ENCODE data around the gene PRKAA2. TPM values are rescaled to one million over a fixed set of nuclear protein-coding genes. Genes with fewer than 3 reads are reported as not detected.

Gene PRKAA2
- total and polyA plus RNA-seq, 7 experiments from 2014 or later: not detected

DNA sequence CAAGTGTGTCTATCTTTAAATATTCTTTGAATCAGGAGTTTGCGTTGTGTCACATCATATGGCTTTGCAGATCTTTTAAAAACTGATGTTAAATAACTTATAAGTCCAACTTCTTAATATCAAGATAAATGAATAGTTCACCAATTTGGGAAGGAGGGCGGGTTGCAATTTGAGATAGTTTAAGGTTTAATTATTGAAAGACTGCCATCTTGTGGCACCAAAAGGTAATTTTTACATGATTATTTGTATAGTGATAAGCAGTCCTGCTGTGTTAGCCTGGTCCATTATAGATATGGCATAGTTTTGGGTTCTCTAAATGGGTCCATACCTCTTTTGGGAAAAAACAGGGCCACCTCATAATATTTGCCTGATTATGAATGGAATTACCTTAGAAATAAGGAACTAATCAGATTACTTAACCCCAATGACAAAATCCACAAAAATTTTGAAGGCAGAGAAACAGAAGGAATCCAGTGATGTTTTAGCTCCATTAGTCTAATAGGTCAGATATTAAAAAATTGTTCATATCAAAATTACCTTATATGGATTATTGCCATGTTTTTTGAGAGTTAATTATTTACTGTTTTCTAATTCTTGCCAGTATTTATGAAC is 64.3 kb downstream of the PRKAA2 start:
- no peaks in the 10 kb centered on the region for H3K4me1 ChIP-seq (ENCODE audit: control insufficient read depth in 2 of 2, insufficient read depth in 2 of 2, low read length in 2 of 2)
- Mint-ChIP-seq H3K4me1 (no peaks in the 10 kb centered on the region), H3K27ac (peak overlapping the region in 1 of 9 donors; percentile 28), H3K27me3 (peaks cover 7 to 44% (median 17%) of the 10 kb centered on the region in 5 donors), H3K9me3 (peaks cover 0 to 2% (median 0%) of the 10 kb centered on the region in 11 donors), H3K4me3 (no peak overlapping the region), H3K36me3 (no peaks in the 10 kb centered on the region)
- ChIA-PET POLR2A (no interaction called here), CTCF (interaction anchor here (1.3 kb wide), 1 partner anchor 9 kb away, joined by 5 read pairs; no protein-coding TSS in a partner anchor)
- H3K27ac ChIP-seq (ENCODE audit: low read depth, low read length): no peak overlapping the region
- H3K36me3 ChIP-seq (ENCODE audit: control insufficient read depth in 2 of 3, insufficient read depth in 3 of 3, low read length in 3 of 3): no peaks in the 10 kb centered on the region
- no peak for ATAC-seq
- peak in 7 of 9 donors; percentile 0 to 25 (median 4) for DNase-seq
- intact Hi-C loops (cut with micrococcal nuclease): loop anchor here (5.0 to 10.0 kb wide), 5 partner anchors 1335 to 1765 kb away; no protein-coding TSS in a partner anchor
- H3K4me3 ChIP-seq (ENCODE audit: low read length): no peak overlapping the region
- H3K9me3 ChIP-seq (ENCODE audit: control insufficient read depth in 2 of 3, low read length in 3 of 3): no peaks in the 10 kb centered on the region
- H3K27me3 ChIP-seq (ENCODE audit: control insufficient read depth in 2 of 2, insufficient read depth in 2 of 2, low read length in 2 of 2): no peaks in the 10 kb centered on the region

DNA sequence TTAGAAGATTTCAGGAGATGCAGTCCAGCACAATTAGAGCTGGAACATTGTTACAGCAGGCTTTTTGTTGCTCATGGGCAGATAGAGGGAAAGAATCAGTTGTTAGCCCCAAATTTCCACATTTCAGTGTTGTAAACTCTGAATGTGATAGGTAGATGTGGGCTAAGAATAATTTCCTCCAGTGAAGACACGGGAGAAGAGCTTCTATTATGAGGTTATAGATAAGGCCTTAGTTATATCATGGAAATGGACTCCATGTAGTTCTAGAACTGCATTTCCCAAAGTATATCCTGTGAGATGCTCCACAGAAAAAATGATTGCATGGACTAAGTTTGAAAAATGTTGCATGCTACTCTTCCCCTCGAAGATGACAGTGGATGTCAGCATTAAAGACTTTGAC is 64.9 kb downstream of the PRKAA2 start:
- Histone ChIP-seq H3K9me3 (ENCODE audit: control insufficient read depth in 2 of 3, low read length in 3 of 3) (no peaks in the 10 kb centered on the region), H3K27ac (ENCODE audit: low read depth, low read length) (no peak overlapping the region), H3K27me3 (ENCODE audit: control insufficient read depth in 2 of 2, insufficient read depth in 2 of 2, low read length in 2 of 2) (no peaks in the 10 kb centered on the region), H3K36me3 (ENCODE audit: control insufficient read depth in 2 of 3, insufficient read depth in 3 of 3, low read length in 3 of 3) (no peaks in the 10 kb centered on the region), H3K4me1 (ENCODE audit: control insufficient read depth in 2 of 2, insufficient read depth in 2 of 2, low read length in 2 of 2) (no peaks in the 10 kb centered on the region), H3K4me3 (ENCODE audit: low read length) (no peak overlapping the region)
- intact Hi-C loops (cut with micrococcal nuclease): loop anchor here (5.0 to 10.0 kb wide), 5 partner anchors 1335 to 1765 kb away; no protein-coding TSS in a partner anchor
- Mint-ChIP-seq H3K4me3 (no peak overlapping the region), H3K36me3 (no peaks in the 10 kb centered on the region), H3K27me3 (peaks cover 7 to 44% (median 17%) of the 10 kb centered on the region in 5 donors), H3K27ac (no peak overlapping the region), H3K4me1 (no peaks in the 10 kb centered on the region), H3K9me3 (peaks cover 0 to 2% (median 0%) of the 10 kb centered on the region in 11 donors)
- POLR2A ChIA-PET: no interaction called here
- DNase-seq (no peak), ATAC-seq (no peak)
- CTCF ChIA-PET: interaction anchor here (1.3 kb wide), 1 partner anchor 8 kb away, joined by 5 read pairs; no protein-coding TSS in a partner anchor

DNA sequence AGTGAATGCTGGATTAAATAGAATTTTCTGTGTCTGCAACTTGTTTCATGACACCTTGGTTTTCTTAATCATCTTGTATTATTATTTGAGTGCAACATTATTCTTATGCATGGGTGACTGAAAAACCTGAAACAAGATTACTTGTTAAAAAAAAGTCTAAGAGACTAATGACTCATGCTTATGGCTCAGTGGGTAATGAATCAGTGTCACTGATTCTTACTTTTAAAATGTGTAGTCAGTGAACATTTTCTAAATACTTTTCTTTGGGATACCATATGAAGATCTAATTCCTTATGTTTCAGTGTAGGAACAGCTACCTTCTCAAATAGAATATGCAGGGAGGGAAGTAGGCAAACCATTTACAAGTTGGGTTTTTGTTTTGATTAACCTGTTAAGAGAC is 65.5 kb downstream of the PRKAA2 start:
- no peaks in the 10 kb centered on the region for H3K27me3 ChIP-seq (ENCODE audit: control insufficient read depth in 2 of 2, insufficient read depth in 2 of 2, low read length in 2 of 2)
- Mint-ChIP-seq H3K36me3 (no peaks in the 10 kb centered on the region), H3K27ac (no peak overlapping the region), H3K4me3 (no peak overlapping the region), H3K9me3 (peaks cover 0 to 2% (median 0%) of the 10 kb centered on the region in 11 donors), H3K27me3 (peaks cover 7 to 44% (median 17%) of the 10 kb centered on the region in 5 donors), H3K4me1 (no peaks in the 10 kb centered on the region)
- H3K4me1 ChIP-seq (ENCODE audit: control insufficient read depth in 2 of 2, insufficient read depth in 2 of 2, low read length in 2 of 2): no peaks in the 10 kb centered on the region
- H3K27ac ChIP-seq (ENCODE audit: low read depth, low read length): no peak overlapping the region
- DNase-seq (no peak), ATAC-seq (no peak)
- H3K36me3 ChIP-seq (ENCODE audit: control insufficient read depth in 2 of 3, insufficient read depth in 3 of 3, low read length in 3 of 3): no peaks in the 10 kb centered on the region
- intact Hi-C loops (cut with micrococcal nuclease): no loop called here
- ChIA-PET POLR2A (no interaction called here), CTCF (interaction anchor here (0.6 to 1.3 kb wide), 3 partner anchors 8 to 1429 kb away, joined by 3 to 5 read pairs (median 4); no protein-coding TSS in a partner anchor)
- no peak overlapping the region for H3K4me3 ChIP-seq (ENCODE audit: low read length)
- H3K9me3 ChIP-seq (ENCODE audit: control insufficient read depth in 2 of 3, low read length in 3 of 3): no peaks in the 10 kb centered on the region

DNA sequence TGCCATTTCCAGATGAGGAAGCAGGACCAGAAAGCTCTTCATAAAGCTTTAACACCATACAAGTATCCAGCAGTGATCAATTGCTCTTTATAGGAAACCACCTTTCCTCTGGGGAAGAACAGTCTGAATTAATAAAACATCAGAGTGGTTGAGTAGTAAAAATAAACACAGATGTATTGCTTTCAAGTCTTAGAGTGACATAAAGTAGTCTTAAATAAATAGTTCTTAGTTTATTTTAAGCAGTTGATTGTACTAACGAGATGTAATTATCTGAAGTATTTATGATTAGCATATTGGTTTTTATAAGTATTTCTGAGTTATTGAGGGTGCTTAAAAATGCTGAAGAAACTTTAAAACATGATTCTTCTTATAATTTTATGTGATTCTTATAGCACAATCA is 67.0 kb downstream of the PRKAA2 start:
- H3K9me3 ChIP-seq (ENCODE audit: control insufficient read depth in 2 of 3, low read length in 3 of 3): no peaks in the 10 kb centered on the region
- ATAC-seq (no peak), DNase-seq (no peak)
- peaks cover 7 to 36% (median 13%) of the 10 kb centered on the region in 5 donors for H3K27me3 Mint-ChIP-seq
- intact Hi-C loops (cut with micrococcal nuclease): no loop called here
- H3K4me1 ChIP-seq (ENCODE audit: control insufficient read depth in 2 of 2, insufficient read depth in 2 of 2, low read length in 2 of 2): no peaks in the 10 kb centered on the region
- ChIA-PET POLR2A (no interaction called here), CTCF (no interaction called here)
- H3K27ac ChIP-seq (ENCODE audit: low read depth, low read length): no peak overlapping the region
- H3K9me3 Mint-ChIP-seq: no peaks in the 10 kb centered on the region
- no peaks in the 10 kb centered on the region for H3K27me3 ChIP-seq (ENCODE audit: control insufficient read depth in 2 of 2, insufficient read depth in 2 of 2, low read length in 2 of 2)
- no peaks in the 10 kb centered on the region for H3K36me3 ChIP-seq (ENCODE audit: control insufficient read depth in 2 of 3, insufficient read depth in 3 of 3, low read length in 3 of 3)
- no peak overlapping the region for H3K4me3 Mint-ChIP-seq
- H3K27ac Mint-ChIP-seq: no peak overlapping the region
- no peaks in the 10 kb centered on the region for H3K4me1 Mint-ChIP-seq
- no peaks in the 10 kb centered on the region for H3K36me3 Mint-ChIP-seq
- H3K4me3 ChIP-seq (ENCODE audit: low read length): no peak overlapping the region

DNA sequence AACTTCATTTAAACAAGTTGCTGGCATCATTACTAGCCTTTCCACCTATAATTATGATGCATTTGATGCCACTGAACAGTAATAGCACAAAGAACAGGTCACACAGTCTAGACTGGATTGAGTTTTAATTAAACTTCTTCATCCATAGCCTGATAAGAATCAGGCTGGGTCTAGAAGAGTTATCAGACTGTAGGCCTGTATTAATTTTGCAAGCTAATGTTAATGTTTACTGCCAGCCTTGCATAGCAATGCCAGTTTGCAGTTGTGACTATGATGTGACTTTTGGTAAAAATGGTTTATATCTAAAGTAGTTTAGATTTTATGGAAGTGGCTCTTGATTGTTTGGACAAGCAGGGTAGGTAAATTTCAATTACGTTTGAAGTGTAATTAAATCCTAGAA is 68.0 kb downstream of the PRKAA2 start:
- Mint-ChIP-seq H3K4me3 (no peak overlapping the region), H3K4me1 (no peaks in the 10 kb centered on the region), H3K27ac (no peak overlapping the region), H3K36me3 (no peaks in the 10 kb centered on the region), H3K27me3 (peaks cover 3 to 32% (median 11%) of the 10 kb centered on the region in 5 donors), H3K9me3 (no peaks in the 10 kb centered on the region)
- intact Hi-C loops (cut with micrococcal nuclease): no loop called here
- ChIA-PET POLR2A (no interaction called here), CTCF (no interaction called here)
- no peaks in the 10 kb centered on the region for H3K27me3 ChIP-seq (ENCODE audit: control insufficient read depth in 2 of 2, insufficient read depth in 2 of 2, low read length in 2 of 2)
- H3K4me3 ChIP-seq (ENCODE audit: low read length): no peak overlapping the region
- no peak overlapping the region for H3K27ac ChIP-seq (ENCODE audit: low read depth, low read length)
- H3K4me1 ChIP-seq (ENCODE audit: control insufficient read depth in 2 of 2, insufficient read depth in 2 of 2, low read length in 2 of 2): no peaks in the 10 kb centered on the region
- no peak for ATAC-seq
- H3K9me3 ChIP-seq (ENCODE audit: control insufficient read depth in 2 of 3, low read length in 3 of 3): no peaks in the 10 kb centered on the region
- DNase-seq: no peak
- H3K36me3 ChIP-seq (ENCODE audit: control insufficient read depth in 2 of 3, insufficient read depth in 3 of 3, low read length in 3 of 3): no peaks in the 10 kb centered on the region

DNA sequence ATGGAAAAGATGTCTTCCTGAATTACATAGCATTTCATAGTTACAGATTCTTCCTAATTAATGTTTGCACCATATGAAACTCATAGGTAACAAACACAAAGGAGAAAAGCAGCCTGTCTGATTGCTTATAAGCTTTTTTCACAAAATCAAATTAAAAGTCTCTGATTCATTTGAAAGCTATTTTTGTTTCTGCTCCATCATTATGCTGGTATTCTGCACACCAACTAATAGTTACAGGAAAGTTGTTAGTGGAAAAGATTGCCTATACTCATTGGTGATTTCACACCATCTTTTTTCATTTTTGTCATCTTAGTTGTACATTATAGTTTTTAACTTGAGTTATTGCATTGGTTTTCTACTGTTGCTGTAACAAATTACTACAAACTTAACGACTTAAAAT is 70.0 kb downstream of the PRKAA2 start:
- H3K9me3 Mint-ChIP-seq: no peaks in the 10 kb centered on the region
- ChIA-PET POLR2A (no interaction called here), CTCF (no interaction called here)
- Histone ChIP-seq H3K9me3 (ENCODE audit: control insufficient read depth in 2 of 3, low read length in 3 of 3) (no peaks in the 10 kb centered on the region), H3K27ac (ENCODE audit: low read depth, low read length) (no peak overlapping the region), H3K4me1 (ENCODE audit: control insufficient read depth in 2 of 2, insufficient read depth in 2 of 2, low read length in 2 of 2) (no peaks in the 10 kb centered on the region), H3K4me3 (ENCODE audit: low read length) (no peak overlapping the region), H3K27me3 (ENCODE audit: control insufficient read depth in 2 of 2, insufficient read depth in 2 of 2, low read length in 2 of 2) (no peaks in the 10 kb centered on the region), H3K36me3 (ENCODE audit: control insufficient read depth in 2 of 3, insufficient read depth in 3 of 3, low read length in 3 of 3) (no peaks in the 10 kb centered on the region)
- no peak overlapping the region for H3K4me3 Mint-ChIP-seq
- H3K27ac Mint-ChIP-seq: no peak overlapping the region
- DNase-seq (no peak), ATAC-seq (no peak)
- peaks cover 0 to 24% (median 2%) of the 10 kb centered on the region in 5 donors for H3K27me3 Mint-ChIP-seq
- intact Hi-C loops (cut with micrococcal nuclease): no loop called here
- H3K36me3 Mint-ChIP-seq: no peaks in the 10 kb centered on the region
- H3K4me1 Mint-ChIP-seq: no peaks in the 10 kb centered on the region

DNA sequence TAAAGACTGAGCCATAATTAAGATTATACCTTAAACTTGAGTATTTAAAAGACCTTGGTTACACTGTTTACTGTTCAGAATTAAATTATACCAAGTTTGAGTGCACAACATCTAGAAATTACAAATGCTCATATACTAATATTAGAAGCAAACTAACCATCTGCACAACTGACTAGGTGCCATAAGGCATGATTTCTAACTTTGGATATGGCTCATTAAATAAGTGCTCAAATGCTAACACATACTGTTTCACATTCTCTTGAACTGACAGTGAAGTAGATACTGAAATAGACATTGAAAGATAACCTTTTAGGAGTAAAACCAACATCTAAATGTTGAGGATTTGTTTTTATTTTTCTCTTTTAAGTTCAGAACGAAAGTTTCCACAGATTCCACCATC is 74.1 kb downstream of the PRKAA2 start:
- Histone ChIP-seq H3K9me3 (ENCODE audit: control insufficient read depth in 2 of 3, low read length in 3 of 3) (no peaks in the 10 kb centered on the region), H3K4me3 (ENCODE audit: low read length) (no peak overlapping the region), H3K27ac (ENCODE audit: low read depth, low read length) (no peak overlapping the region), H3K4me1 (ENCODE audit: control insufficient read depth in 2 of 2, insufficient read depth in 2 of 2, low read length in 2 of 2) (no peaks in the 10 kb centered on the region), H3K27me3 (ENCODE audit: control insufficient read depth in 2 of 2, insufficient read depth in 2 of 2, low read length in 2 of 2) (no peaks in the 10 kb centered on the region), H3K36me3 (ENCODE audit: control insufficient read depth in 2 of 3, insufficient read depth in 3 of 3, low read length in 3 of 3) (no peaks in the 10 kb centered on the region)
- ATAC-seq (no peak), DNase-seq (no peak)
- H3K36me3 Mint-ChIP-seq: no peaks in the 10 kb centered on the region
- no peaks in the 10 kb centered on the region for H3K9me3 Mint-ChIP-seq
- H3K27me3 Mint-ChIP-seq: peaks cover 0 to 28% (median 15%) of the 10 kb centered on the region in 5 donors
- no peak overlapping the region for H3K4me3 Mint-ChIP-seq
- CTCF ChIA-PET: no interaction called here
- no peak overlapping the region for H3K27ac Mint-ChIP-seq
- intact Hi-C loops (cut with micrococcal nuclease): no loop called here
- H3K4me1 Mint-ChIP-seq: no peaks in the 10 kb centered on the region
- POLR2A ChIA-PET: no interaction called here

Data from naive thymus-derived CD4-positive, alpha-beta T cell (primary cell).